CD4-positive, alpha-beta T cell (primary cell): ENCODE measurements around the gene MAMDC2. TPM values are rescaled to one million over a fixed set of nuclear protein-coding genes. Genes with fewer than 3 reads are reported as not detected.

Experiments used
- ATAC-seq: fragments of 200-7000 bp; cut with Tn5 transposase; one replicate; pipeline ENCODE4 v1.10.0; 2022; ENCODE audit warnings: mild to moderate bottlenecking; ENCODE audit not compliant: poor library complexity
- CTCF ChIA-PET: fragments of 350-600 bp; sonication (Branson Sonifier 250); formaldehyde crosslinking; loops from one replicate; lab custom pipeline; 2021; ENCODE audit warnings: antibody characterized with exemption, inconsistent platforms; lab: Charles Lee
- POLR2A ChIA-PET: fragments of 350-600 bp; sonication (Branson Sonifier 250); formaldehyde crosslinking; loops from one replicate; lab custom pipeline; 2021; ENCODE audit warnings: antibody characterized with exemption, inconsistent platforms; lab: Charles Lee
- DNase-seq, 14 experiments: peaks; one replicate each; pipeline ENCODE4 v3.0.0-alpha.2; 2013 to 2020; ENCODE audit warnings: mixed read lengths in 2 of 14
- H3K27ac ChIP-seq, 2 donors: one replicate each; pipeline versions ENCODE4 v1.5.1 to v1.7.0; 2013; ENCODE audit warnings: low read length in 2 of 2, low read depth in 1 of 2, mild to moderate bottlenecking in 1 of 2
- H3K27me3 ChIP-seq, 2 experiments: 1 replicate in 1 of 2; 2 replicates in 1 of 2; pipeline versions ENCODE4 v1.6.1 to v1.7.0; 2013; ENCODE audit warnings: low read length in 2 of 2, control low read depth in 1 of 2, mild to moderate bottlenecking in 1 of 2, moderate library complexity in 1 of 2; ENCODE audit not compliant: insufficient read depth in 2 of 2, control insufficient read depth in 1 of 2
- H3K36me3 ChIP-seq: one replicate; pipeline ENCODE4 v1.6.1; 2013; ENCODE audit warnings: low read length, control low read depth; ENCODE audit not compliant: insufficient read depth
- H3K4me1 ChIP-seq: one replicate; pipeline ENCODE4 v1.6.1; 2013; ENCODE audit warnings: low read length, control low read depth; ENCODE audit not compliant: insufficient read depth
- H3K4me3 ChIP-seq: one replicate; pipeline ENCODE4 v1.5.1; 2013; ENCODE audit warnings: mild to moderate bottlenecking, low read length, moderate library complexity
- H3K9me3 ChIP-seq, 2 experiments: 1 replicate in 1 of 2; 2 replicates in 1 of 2; pipeline versions ENCODE4 v1.6.1 to v1.7.0; 2013; ENCODE audit warnings: low read length in 2 of 2, mild to moderate bottlenecking in 2 of 2, control low read depth in 1 of 2, moderate library complexity in 1 of 2; ENCODE audit not compliant: control insufficient read depth in 1 of 2, insufficient read depth in 1 of 2
- H3K27ac Mint-ChIP-seq: one replicate; pipeline ENCODE4 v1.8.0; 2020; ENCODE audit warnings: mixed read lengths
- H3K27me3 Mint-ChIP-seq: one replicate; pipeline ENCODE4 v1.8.0; 2021; ENCODE audit warnings: mixed read lengths
- H3K36me3 Mint-ChIP-seq: one replicate; pipeline ENCODE4 v1.8.0; 2021; ENCODE audit warnings: low read depth, mixed read lengths
- H3K4me1 Mint-ChIP-seq: one replicate; pipeline ENCODE4 v1.8.0; 2021; ENCODE audit warnings: low read depth, mixed read lengths
- H3K4me3 Mint-ChIP-seq: one replicate; pipeline ENCODE4 v1.8.0; 2020; ENCODE audit warnings: mild to moderate bottlenecking, mixed read lengths
- H3K9me3 Mint-ChIP-seq: one replicate; pipeline ENCODE4 v1.8.0; 2020; ENCODE audit warnings: mixed read lengths
- intact Hi-C, 2 experiments: fragments of 100-400 bp; cut with DNase I in 1 of 2; cut with micrococcal nuclease in 1 of 2; formaldehyde crosslinking; loops; one replicate each; pipeline versions ENCODE4 v1.15.1 to v1.9.0; 2023 to 2025; cut with DNase I, micrococcal nuclease
- total RNA-seq, 174 experiments: library from RNA in 2 of 174; stranded (reverse) in 2 of 174; gene quantifications; one replicate each; pipeline ENCODE4 v1.2.3 and lab custom pipeline; 2021 to 2026
- TF ChIP-seq, protein P1 (sequence below): fragments of 200-600 bp; IDR thresholded peaks from one replicate; pipeline ENCODE4 v1.8.0; 2022; ENCODE audit warnings: antibody characterized with exemption, mild to moderate bottlenecking

MAMDC2 gene
- total RNA-seq, 2 experiments from 2014 or later = 0.08 TPM; not detected in 1

GRCh38 chr9:70263421-70263820 is 219.8 kb downstream of the MAMDC2 start:
- DNase-seq = no peak
- POLR2A ChIA-PET = interaction anchor here (1.0 to 2.8 kb wide), 2 partner anchors 23 to 156 kb away, joined by 3 to 8 read pairs; no protein-coding TSS in a partner anchor
- no peaks in the 10 kb centered on the region for H3K9me3 Mint-ChIP-seq
- Histone ChIP-seq H3K4me3 (no peak overlapping the region), H3K27me3 (no peaks in the 10 kb centered on the region), H3K4me1 (peaks cover 25% of the 10 kb centered on the region), H3K27ac (no peak overlapping the region), H3K36me3 (peaks cover 28% of the 10 kb centered on the region), H3K9me3 (no peaks in the 10 kb centered on the region)
- TF ChIP-seq, protein P1, sequence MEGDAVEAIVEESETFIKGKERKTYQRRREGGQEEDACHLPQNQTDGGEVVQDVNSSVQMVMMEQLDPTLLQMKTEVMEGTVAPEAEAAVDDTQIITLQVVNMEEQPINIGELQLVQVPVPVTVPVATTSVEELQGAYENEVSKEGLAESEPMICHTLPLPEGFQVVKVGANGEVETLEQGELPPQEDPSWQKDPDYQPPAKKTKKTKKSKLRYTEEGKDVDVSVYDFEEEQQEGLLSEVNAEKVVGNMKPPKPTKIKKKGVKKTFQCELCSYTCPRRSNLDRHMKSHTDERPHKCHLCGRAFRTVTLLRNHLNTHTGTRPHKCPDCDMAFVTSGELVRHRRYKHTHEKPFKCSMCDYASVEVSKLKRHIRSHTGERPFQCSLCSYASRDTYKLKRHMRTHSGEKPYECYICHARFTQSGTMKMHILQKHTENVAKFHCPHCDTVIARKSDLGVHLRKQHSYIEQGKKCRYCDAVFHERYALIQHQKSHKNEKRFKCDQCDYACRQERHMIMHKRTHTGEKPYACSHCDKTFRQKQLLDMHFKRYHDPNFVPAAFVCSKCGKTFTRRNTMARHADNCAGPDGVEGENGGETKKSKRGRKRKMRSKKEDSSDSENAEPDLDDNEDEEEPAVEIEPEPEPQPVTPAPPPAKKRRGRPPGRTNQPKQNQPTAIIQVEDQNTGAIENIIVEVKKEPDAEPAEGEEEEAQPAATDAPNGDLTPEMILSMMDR = no peak
- H3K4me1 Mint-ChIP-seq = peaks cover 60% of the 10 kb centered on the region
- intact Hi-C loops = loop anchor here (5.0 to 10.0 kb wide), 4 partner anchors 154 to 1479 kb away; a partner anchor contains a TSS
- peaks cover 76% of the 10 kb centered on the region for H3K36me3 Mint-ChIP-seq
- H3K27ac Mint-ChIP-seq = no peak overlapping the region
- no peak for ATAC-seq
- CTCF ChIA-PET = no interaction called here
- no peaks in the 10 kb centered on the region for H3K27me3 Mint-ChIP-seq
- H3K4me3 Mint-ChIP-seq = no peak overlapping the region

Other genes with a start within 250 kb of the MAMDC2 start
- gene CFAP95, start 223.0 kb upstream of the MAMDC2 start, total RNA-seq = not detected
- gene SMC5, start 215.1 kb downstream of the MAMDC2 start, total RNA-seq = 10 to 100 TPM; 37.7 to 38.1 TPM